Type B pancreatic cell (in vitro differentiated cells): ENCODE measurements around the gene SLX4IP. TPM values are rescaled to one million over a fixed set of nuclear protein-coding genes. Genes with fewer than 3 reads are reported as not detected.

Experiments used
- DNase-seq: peaks from one replicate; pipeline ENCODE4 v3.0.0; 2021; ENCODE audit warnings: mixed read lengths; ENCODE audit not compliant: unreplicated experiment; ENCODE audit errors: extremely low spot score
- H3K27ac Mint-ChIP-seq: 2 replicates; pipeline ENCODE4 v1.8.0; 2021; ENCODE audit warnings: mild to moderate bottlenecking, mixed read lengths
- H3K27me3 Mint-ChIP-seq: 2 replicates; pipeline ENCODE4 v1.8.0; 2021; ENCODE audit warnings: mixed read lengths
- H3K36me3 Mint-ChIP-seq: 2 replicates; pipeline ENCODE4 v1.8.0; 2021; ENCODE audit warnings: mixed read lengths
- H3K4me1 Mint-ChIP-seq: one replicate; pipeline ENCODE4 v1.8.0; 2021; ENCODE audit warnings: mixed read lengths; ENCODE audit not compliant: unreplicated experiment
- H3K4me3 Mint-ChIP-seq: 2 replicates; pipeline ENCODE4 v1.8.0; 2021; ENCODE audit warnings: mild to moderate bottlenecking, mixed read lengths
- H3K9me3 Mint-ChIP-seq: 2 replicates; pipeline ENCODE4 v1.8.0; 2021; ENCODE audit warnings: mixed read lengths
- total RNA-seq: library from RNA; stranded (reverse); gene quantifications from 2 replicates; pipeline ENCODE4 v1.2.1, GENCODE V29; 2021; ENCODE audit warnings: low replicate concordance
- TF ChIP-seq, protein P1 (sequence below): fragments of 200-600 bp; sonication (generic); conservative IDR thresholded peaks from 2 replicates; pipeline ENCODE4 v1.5.0; 2021; ENCODE audit warnings: antibody characterized with exemption, mild to moderate bottlenecking

Gene SLX4IP
- total RNA-seq, 1 donor from 2014 or later, result 8.5 TPM

DNA sequence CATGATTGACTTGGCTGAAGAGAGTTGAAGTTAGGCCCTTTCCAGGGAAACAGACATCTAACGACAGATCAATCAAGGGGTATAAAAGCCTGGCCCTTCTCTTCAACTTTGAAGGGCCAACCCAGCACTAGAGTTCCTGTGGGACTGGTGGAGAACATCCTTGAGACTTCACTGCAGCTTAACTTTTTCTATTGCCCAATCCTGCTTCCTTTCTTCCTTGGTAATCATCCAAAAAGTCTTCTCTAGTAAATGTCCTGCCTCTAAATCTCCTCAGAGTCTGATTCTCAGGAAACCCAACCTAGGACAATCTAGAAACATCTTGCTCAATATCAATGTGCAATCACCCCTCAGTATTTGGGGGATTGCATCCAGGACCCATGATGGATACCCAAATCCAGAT, 3.0 kb upstream of the SLX4IP start:
- no peak overlapping the region for H3K27ac Mint-ChIP-seq
- peak overlapping the region; percentile 51 for H3K4me3 Mint-ChIP-seq
- H3K9me3 Mint-ChIP-seq, result no peaks in the 10 kb centered on the region
- TF ChIP-seq, protein P1, sequence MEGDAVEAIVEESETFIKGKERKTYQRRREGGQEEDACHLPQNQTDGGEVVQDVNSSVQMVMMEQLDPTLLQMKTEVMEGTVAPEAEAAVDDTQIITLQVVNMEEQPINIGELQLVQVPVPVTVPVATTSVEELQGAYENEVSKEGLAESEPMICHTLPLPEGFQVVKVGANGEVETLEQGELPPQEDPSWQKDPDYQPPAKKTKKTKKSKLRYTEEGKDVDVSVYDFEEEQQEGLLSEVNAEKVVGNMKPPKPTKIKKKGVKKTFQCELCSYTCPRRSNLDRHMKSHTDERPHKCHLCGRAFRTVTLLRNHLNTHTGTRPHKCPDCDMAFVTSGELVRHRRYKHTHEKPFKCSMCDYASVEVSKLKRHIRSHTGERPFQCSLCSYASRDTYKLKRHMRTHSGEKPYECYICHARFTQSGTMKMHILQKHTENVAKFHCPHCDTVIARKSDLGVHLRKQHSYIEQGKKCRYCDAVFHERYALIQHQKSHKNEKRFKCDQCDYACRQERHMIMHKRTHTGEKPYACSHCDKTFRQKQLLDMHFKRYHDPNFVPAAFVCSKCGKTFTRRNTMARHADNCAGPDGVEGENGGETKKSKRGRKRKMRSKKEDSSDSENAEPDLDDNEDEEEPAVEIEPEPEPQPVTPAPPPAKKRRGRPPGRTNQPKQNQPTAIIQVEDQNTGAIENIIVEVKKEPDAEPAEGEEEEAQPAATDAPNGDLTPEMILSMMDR, result no peak
- no peaks in the 10 kb centered on the region for H3K27me3 Mint-ChIP-seq
- peaks cover 10% of the 10 kb centered on the region for H3K36me3 Mint-ChIP-seq
- no peak for DNase-seq
- H3K4me1 Mint-ChIP-seq, result peaks cover 36% of the 10 kb centered on the region

DNA sequence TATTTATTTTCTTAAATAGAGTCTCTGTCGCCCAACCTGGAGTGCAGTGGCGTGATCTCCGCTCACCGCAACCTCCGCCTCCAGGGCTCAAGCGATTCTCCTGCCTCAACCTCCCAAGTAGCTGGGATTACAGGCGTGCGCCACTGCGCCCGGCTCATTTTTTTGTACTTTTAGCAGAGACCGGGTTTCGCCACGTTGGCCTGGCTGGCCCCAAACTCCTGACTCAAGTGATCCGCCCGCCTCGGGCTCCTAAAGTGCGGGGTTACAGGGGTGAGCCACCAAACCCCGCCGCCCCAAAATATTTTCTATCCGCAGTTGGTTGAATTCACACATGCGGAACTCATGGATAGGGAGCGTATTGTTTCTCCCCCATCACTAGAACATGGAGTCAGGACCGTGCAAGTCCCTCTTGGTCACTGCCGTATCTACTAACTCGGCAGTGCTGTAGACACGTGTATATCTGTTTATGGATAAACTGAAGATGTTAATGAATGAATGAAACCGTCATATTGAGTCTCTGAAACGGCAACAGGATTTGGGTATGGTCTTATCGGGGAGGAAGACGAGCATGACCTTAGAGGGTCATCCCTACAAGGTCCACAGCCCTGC, 2.0 kb upstream of the SLX4IP start:
- Mint-ChIP-seq H3K4me3 (peak overlapping the region; percentile 92), H3K4me1 (peaks cover 39% of the 10 kb centered on the region)
- TF ChIP-seq, protein P1, result no peak

DNA sequence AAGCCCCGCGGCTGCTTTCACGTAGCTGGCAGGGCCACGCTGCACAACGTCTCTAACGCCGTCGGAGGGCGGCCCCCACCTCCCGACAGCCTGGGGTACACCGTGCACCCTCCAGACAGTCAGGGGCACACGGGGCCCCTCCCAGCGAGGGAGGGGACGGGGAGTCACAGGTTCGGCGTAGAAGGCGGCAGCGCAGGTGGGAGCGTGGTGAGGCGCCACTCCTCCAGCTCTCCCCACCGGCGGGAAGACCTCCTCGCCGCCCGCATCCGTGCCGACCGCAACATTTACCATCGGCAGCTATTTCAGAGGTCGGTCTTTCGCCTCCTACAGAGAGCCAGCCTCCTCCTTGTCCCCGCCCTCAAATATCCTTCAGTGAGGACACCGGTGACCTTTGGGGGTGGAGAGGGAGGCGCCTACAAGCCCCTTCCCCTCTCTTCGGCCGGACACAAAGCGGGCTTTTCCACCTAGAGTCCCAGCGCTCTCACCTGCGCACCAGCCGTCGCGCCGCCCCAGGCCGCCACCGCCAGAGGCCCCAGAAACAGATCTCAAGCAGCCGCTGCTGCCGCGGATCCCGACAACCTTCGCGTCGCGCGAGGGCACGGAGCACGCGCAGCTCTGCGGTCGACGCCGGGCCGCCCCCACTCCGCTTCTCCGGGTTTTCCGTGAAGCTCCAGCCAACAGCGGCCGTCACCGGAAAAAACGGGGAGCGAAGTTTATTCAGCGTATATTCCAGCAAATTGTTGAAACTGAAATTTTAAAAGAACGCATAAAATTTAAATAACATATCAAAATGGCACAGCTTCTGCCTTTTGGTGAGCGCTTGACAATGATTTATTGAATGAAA, 1.3 kb upstream of the SLX4IP start, which contains the start of gene MKKS:
Gene MKKS, minus strand, starts transcription at position 600 of the 844 bp plus-strand sequence. CDS start 20,708 bp downstream, outside the sequence.
- Mint-ChIP-seq H3K9me3 (no peaks in the 10 kb centered on the region), H3K36me3 (peaks cover 10% of the 10 kb centered on the region), H3K4me3 (peak within 1 kb of the TSS; percentile 92), H3K4me1 (peaks cover 37% of the 10 kb centered on the region), H3K27me3 (no peaks in the 10 kb centered on the region), H3K27ac (peak within 1 kb of the TSS; percentile 98)
- TF ChIP-seq, protein P1, result peak; percentile 32
- DNase-seq, result peak; percentile 91

More for the DNA sequence above, 2.0 kb upstream of the SLX4IP start:
- H3K36me3 Mint-ChIP-seq, result peaks cover 10% of the 10 kb centered on the region
- H3K27ac Mint-ChIP-seq, result peak overlapping the region; percentile 98
- DNase-seq, result no peak
- no peaks in the 10 kb centered on the region for H3K27me3 Mint-ChIP-seq
- no peaks in the 10 kb centered on the region for H3K9me3 Mint-ChIP-seq

DNA sequence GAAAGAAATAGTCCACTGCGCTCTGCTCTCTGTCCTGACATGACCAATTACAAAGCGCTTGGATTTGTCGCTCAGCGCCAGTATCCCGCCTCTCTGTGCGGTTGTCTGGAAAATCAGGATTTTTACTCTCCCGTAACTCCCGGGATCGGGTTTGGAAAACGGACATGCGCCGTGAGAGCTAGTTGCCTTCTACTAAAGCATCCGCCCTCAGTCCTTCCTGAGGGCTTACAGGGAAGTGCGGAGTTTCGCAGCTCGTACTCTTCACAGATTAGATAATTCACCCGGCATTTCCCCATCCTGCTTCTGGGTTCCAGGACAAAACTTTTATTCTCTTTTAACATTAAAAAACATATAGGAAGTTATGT, 656 bp upstream of the SLX4IP start:
- H3K4me1 Mint-ChIP-seq, result peaks cover 33% of the 10 kb centered on the region
- peak overlapping the region; percentile 92 for H3K4me3 Mint-ChIP-seq
- H3K27me3 Mint-ChIP-seq, result no peaks in the 10 kb centered on the region
- DNase-seq, result peak; percentile 91
- TF ChIP-seq, protein P1, result no peak
- peak overlapping the region; percentile 98 for H3K27ac Mint-ChIP-seq
- H3K9me3 Mint-ChIP-seq, result no peaks in the 10 kb centered on the region
- H3K36me3 Mint-ChIP-seq, result peaks cover 6% of the 10 kb centered on the region

DNA sequence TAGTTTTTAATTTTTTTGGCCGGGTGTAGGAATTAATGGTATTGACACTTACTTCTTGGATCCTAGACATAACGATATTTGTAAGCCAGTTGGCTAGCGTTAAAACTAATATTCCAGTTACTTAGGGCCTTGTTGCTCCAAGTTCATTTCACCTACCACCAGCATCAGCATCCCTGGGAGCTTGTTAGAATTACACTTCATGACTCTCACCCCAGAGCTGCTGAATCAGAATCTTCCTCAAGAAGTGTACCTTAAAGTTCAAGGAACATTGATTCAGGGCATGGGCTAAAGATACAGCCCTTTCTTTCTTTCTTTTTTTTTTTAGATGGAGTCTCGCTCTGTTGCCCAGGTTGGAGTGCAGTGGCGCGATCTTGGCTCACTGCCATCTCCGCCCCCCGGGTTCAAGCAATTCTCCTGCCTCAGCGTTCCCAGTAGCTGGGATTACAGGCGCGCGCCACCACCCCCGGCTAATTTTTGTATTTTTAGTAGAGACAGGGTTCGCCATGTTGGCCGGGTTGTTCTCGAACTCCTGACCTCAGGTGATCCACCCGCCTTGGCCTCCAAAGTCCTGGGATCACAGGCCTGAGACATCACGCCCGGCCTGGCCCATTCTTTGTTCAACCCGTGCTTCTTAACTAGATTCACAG, 1.1 kb downstream of the SLX4IP start:
- TF ChIP-seq, protein P1, result no peak
- peaks cover 4% of the 10 kb centered on the region for H3K36me3 Mint-ChIP-seq
- H3K4me1 Mint-ChIP-seq, result peaks cover 22% of the 10 kb centered on the region
- H3K27ac Mint-ChIP-seq, result no peak overlapping the region
- DNase-seq, result no peak
- peak overlapping the region; percentile 92 for H3K4me3 Mint-ChIP-seq
- H3K27me3 Mint-ChIP-seq, result no peaks in the 10 kb centered on the region
- H3K9me3 Mint-ChIP-seq, result no peaks in the 10 kb centered on the region
